Nephron progenitor cell (in vitro differentiated cells): ENCODE results near the gene TTLL12.

ENCODE experiments used
- DNase-seq: peaks from one replicate; pipeline ENCODE4 v3.0.0; 2021
- H3K27ac Mint-ChIP-seq: 2 replicates; pipeline ENCODE4 v1.8.0; 2021; ENCODE audit warnings: mild to moderate bottlenecking, moderate library complexity, mixed read lengths
- H3K27me3 Mint-ChIP-seq: 2 replicates; pipeline ENCODE4 v1.8.0; 2021; ENCODE audit warnings: mild to moderate bottlenecking, low read depth, mixed read lengths; ENCODE audit not compliant: poor library complexity
- H3K36me3 Mint-ChIP-seq: 2 replicates; pipeline ENCODE4 v1.8.0; 2021; ENCODE audit warnings: low read depth, mixed read lengths
- H3K4me1 Mint-ChIP-seq: 2 replicates; pipeline ENCODE4 v1.8.0; 2021; ENCODE audit warnings: mixed read lengths
- H3K4me3 Mint-ChIP-seq: 2 replicates; pipeline ENCODE4 v1.8.0; 2021; ENCODE audit warnings: mild to moderate bottlenecking, moderate library complexity, mixed read lengths
- H3K9me3 Mint-ChIP-seq: 2 replicates; pipeline ENCODE4 v1.8.0; 2021; ENCODE audit warnings: mild to moderate bottlenecking, moderate library complexity, mixed read lengths
- CTCF ChIP-seq: fragments of 200-600 bp; sonication (generic); IDR thresholded peaks from 2 replicates; pipeline ENCODE4 v1.5.0; 2021; ENCODE audit warnings: antibody characterized with exemption

The TTLL12 gene

GRCh38 chr22:43211941-43212433, 25.1 kb upstream of the TTLL12 start:
- peaks cover 36% of the 10 kb centered on the region for H3K4me1 Mint-ChIP-seq
- no peaks in the 10 kb centered on the region for H3K9me3 Mint-ChIP-seq
- H3K27ac Mint-ChIP-seq = no peak overlapping the region
- no peak for DNase-seq
- H3K36me3 Mint-ChIP-seq = peaks cover 12% of the 10 kb centered on the region
- no peak overlapping the region for H3K4me3 Mint-ChIP-seq
- H3K27me3 Mint-ChIP-seq = peaks cover 10% of the 10 kb centered on the region
- no peak for TF ChIP-seq CTCF

GRCh38 chr22:43210631-43211515, 23.9 kb upstream of the TTLL12 start:
- peaks cover 15% of the 10 kb centered on the region for H3K27me3 Mint-ChIP-seq
- no peak overlapping the region for H3K4me3 Mint-ChIP-seq
- H3K36me3 Mint-ChIP-seq = peaks cover 12% of the 10 kb centered on the region
- no peak overlapping the region for H3K27ac Mint-ChIP-seq
- DNase-seq = no peak
- no peaks in the 10 kb centered on the region for H3K9me3 Mint-ChIP-seq
- no peak for TF ChIP-seq CTCF
- H3K4me1 Mint-ChIP-seq = peaks cover 43% of the 10 kb centered on the region

- H3K36me3 Mint-ChIP-seq = peaks cover 3% of the 10 kb centered on the region
- no peak for DNase-seq
- no peak overlapping the region for H3K27ac Mint-ChIP-seq
- H3K27me3 Mint-ChIP-seq = peaks cover 11% of the 10 kb centered on the region
- H3K9me3 Mint-ChIP-seq = no peaks in the 10 kb centered on the region
- TF ChIP-seq CTCF = no peak
- no peak overlapping the region for H3K4me3 Mint-ChIP-seq
- H3K4me1 Mint-ChIP-seq = peaks cover 37% of the 10 kb centered on the region
Observed at GRCh38 chr22:43209971-43210370, 23.0 kb upstream of the TTLL12 start.

- no peaks in the 10 kb centered on the region for H3K9me3 Mint-ChIP-seq
- H3K27ac Mint-ChIP-seq = peak overlapping the region; percentile 25
- no peak overlapping the region for H3K4me3 Mint-ChIP-seq
- H3K4me1 Mint-ChIP-seq = peaks cover 34% of the 10 kb centered on the region
- H3K36me3 Mint-ChIP-seq = no peaks in the 10 kb centered on the region
- DNase-seq = no peak
- H3K27me3 Mint-ChIP-seq = peaks cover 11% of the 10 kb centered on the region
- no peak for TF ChIP-seq CTCF
Observed at GRCh38 chr22:43209523-43209890, 22.6 kb upstream of the TTLL12 start.

GRCh38 chr22:43208703-43209522, 22.0 kb upstream of the TTLL12 start:
- Mint-ChIP-seq H3K27ac (peak overlapping the region; percentile 25), H3K27me3 (peaks cover 11% of the 10 kb centered on the region), H3K9me3 (no peaks in the 10 kb centered on the region), H3K4me1 (peaks cover 36% of the 10 kb centered on the region), H3K36me3 (no peaks in the 10 kb centered on the region), H3K4me3 (no peak overlapping the region)
- no peak for TF ChIP-seq CTCF
- no peak for DNase-seq
